HG03039 (cell line): ENCODE measurements around the gene XPOT.

ENCODE experiments used
- ATAC-seq: cut with Tn5 transposase; IDR thresholded peaks from one replicate; pipeline ENCODE4 v1.9.1; 2021; ENCODE audit warnings: mild to moderate bottlenecking, moderate library complexity; ENCODE audit not compliant: unreplicated experiment

XPOT gene

DNA sequence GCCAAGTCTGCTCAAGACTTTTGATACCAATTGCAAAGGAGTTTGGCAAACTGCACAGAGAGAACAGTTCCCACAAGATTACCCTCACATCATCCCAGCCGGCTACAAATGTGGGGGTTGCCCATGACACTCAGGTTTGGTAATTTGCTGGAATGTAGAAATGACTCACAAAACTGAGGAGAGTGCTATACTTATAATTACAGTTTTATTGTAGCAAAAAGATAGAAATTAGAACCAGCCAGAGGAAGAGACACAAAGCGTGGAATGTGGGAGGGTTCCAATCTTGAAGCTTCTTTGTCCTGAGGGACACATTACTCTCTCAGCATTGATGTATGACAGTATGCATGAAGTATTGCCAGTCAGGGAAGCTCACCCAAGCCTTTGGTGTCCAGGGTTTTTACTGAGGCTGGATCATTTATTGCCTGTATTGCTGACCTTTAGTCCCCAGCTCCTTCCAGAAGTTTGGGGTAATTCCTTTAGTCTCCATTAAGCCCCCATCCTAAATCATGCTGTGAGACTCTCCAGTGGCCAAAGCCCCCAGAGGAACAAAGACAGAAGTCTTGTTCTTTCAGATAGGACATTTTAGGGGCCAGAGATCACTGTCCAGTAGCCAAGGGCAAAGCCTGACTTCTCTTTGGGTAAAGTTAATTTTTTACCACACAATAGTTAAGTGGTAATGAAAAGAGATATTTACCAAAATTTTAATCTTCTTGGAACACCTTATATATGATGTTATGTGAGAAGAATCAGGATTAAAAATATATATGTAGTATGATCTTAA, 57.6 kb downstream of the XPOT start:
- no peak for ATAC-seq

DNA sequence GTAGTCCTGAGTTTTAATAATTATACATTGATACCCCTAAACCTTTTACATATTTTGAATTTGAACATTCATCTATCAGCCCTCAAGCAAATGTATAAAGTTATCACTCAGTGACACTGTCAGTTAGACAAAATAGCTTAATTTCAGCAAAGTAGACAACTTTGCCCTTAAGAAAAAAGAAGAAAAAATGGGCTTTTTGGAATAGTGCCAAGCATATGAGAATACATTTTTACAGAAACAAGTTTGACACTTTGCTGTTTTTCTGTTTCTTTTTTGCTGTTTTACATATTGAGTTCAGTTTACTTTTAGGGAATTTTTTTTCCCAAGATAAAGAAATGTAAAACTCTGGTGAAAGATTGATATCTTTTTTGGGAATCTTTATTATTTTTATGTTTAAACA, 62.0 kb downstream of the XPOT start:
- ATAC-seq, result no peak

DNA sequence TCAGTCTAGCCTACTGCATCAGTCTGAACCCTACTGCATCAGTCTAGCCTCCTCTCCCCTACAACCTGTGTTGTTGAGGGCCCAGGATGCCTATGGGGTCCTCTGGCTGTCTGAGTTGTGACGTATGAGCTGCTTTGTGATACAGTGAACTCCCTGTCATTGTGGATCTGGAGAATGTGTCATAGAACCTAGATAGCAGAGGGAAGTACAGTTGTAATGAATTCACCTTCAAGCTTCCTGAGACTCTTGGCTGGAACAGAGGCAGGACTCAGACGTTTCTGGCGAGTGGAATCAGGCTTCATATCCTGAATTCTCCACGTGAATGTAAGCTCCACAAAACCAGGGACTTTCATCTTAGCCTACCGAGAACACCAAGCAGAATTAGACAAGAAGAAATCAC, 64.8 kb downstream of the XPOT start:
- no peak for ATAC-seq

GRCh38 chr12:64469455-64470142, 65.4 kb downstream of the XPOT start:
- no peak for ATAC-seq

DNA sequence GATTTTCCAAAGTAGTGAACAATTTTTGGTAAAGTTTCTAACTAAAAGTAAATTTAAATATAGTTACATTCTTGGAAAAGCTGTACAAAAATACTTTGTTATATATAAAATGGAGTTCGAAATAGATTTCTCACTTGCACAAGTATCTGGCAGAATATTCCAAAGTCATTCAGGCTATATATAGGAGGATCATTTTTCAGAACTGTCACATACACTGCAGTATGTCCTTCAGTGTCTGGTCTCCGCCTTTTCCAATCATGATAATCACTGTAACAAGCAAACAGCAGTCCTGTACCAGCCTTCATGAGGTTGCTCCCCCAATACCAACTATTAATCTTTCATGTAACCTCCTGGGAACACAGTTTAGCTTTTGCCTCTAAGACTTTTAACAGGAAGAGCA, 66.3 kb downstream of the XPOT start:
- no peak for ATAC-seq

GRCh38 chr12:64473176-64473575, 69.0 kb downstream of the XPOT start:
- ATAC-seq, result no peak

DNA sequence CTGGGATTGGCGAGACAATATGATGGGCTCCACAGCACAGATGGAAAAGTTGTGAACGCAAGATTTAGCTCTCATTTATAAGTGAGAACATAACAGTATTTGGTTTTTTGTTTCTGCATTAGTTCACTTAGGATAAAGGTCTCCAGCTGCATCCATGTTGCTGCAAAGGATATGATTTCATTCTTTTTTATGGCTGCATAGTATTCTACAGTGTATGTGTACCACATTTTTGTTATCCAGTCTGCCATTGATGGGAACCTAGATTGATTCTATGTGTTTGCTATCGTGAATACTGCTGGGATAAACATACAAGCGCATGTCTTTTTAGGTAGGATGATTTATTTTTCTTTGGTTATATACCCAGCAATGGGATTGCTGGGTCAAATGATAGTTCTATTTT, 71.3 kb downstream of the XPOT start:
- no peak for ATAC-seq

GRCh38 chr12:64476844-64477243, 72.7 kb downstream of the XPOT start:
- ATAC-seq, result no peak

- ATAC-seq, result no peak
Observed at GRCh38 chr12:64478661-64479060, 74.5 kb downstream of the XPOT start.

GRCh38 chr12:64480148-64480547, 76.0 kb downstream of the XPOT start:
- no peak for ATAC-seq

- ATAC-seq, result no peak
Observed at GRCh38 chr12:64486657-64487056, 82.5 kb downstream of the XPOT start.

DNA sequence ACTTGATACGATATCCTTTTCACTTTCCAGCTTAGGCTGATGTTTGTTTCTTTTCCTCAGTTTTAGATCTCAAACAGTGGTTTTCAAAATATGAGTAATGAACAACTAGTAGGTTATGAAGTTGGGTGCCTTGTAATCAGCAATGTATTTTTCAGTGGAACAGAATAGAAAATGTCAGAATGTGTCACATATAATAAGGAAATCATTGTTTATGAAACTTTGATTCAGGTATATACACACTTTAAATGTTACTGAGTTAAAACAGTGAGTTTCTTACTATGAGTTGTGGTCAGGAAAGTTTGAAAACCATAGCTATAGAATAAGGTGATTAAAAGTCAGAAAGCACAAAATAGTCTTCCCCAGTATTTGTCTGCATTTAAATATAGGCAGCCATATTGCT, 87.5 kb downstream of the XPOT start:
- no peak for ATAC-seq

GRCh38 chr12:64493513-64493912, 89.3 kb downstream of the XPOT start:
- no peak for ATAC-seq

- no peak for ATAC-seq
Observed at GRCh38 chr12:64494998-64495729, 91.0 kb downstream of the XPOT start.

- ATAC-seq, result no peak
Observed at GRCh38 chr12:64496839-64497400, 92.7 kb downstream of the XPOT start.

DNA sequence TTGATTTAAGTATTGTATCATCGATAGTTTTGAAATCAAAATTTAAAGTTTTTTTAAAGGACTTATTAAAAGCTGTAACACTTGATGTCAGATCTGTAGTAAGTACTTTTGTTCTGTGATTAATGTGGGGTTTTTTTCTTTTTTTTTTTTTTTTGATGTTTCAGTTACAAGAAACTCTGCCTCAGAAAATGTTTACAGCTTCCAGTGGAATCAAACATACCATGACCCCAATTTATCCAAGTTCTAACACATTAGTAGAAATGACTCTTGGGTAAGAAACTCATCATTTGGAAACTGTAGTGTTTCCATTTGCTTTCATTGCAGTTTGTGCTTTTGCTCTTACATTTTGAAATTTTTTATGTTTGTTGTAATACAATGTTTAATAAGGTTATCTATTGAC, 93.3 kb downstream of the XPOT start:
- no peak for ATAC-seq

GRCh38 chr12:64497903-64498302, 93.7 kb downstream of the XPOT start:
- no peak for ATAC-seq

DNA sequence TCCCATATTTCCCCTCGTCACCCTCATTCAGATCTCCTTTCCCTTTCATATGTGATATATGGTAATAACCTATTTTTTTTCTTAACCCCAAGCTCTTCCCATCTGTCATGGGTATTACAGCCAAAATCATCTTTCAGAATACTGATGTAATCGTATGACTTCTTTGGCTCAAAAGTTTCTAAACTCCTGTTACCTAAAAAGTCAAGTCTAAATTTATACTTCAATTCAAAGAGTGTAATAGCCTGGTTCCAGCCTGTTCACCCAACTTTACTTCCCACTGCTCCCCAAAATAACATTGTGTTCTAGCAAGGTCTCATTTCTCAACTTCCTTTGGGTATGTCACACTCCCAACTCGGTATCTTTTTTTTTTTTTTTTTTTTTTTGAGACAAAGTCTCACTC, 96.2 kb downstream of the XPOT start:
- no peak for ATAC-seq
